Measurements from ENCODE around the gene PTPRM.
"Not testable (repeated sequence)": the region's sequence is repeated elsewhere in the genome, so short reads cannot be mapped to it uniquely, and the experiment has no call there.

PTPRM gene

GRCh38 chr18:8018701-8019331 lies 451.7 kb downstream of the PTPRM start:
- DNase-seq: no peak

- DNase-seq: no peak
Measured at GRCh38 chr18:8019600-8019999, 452.5 kb downstream of the PTPRM start.

DNA sequence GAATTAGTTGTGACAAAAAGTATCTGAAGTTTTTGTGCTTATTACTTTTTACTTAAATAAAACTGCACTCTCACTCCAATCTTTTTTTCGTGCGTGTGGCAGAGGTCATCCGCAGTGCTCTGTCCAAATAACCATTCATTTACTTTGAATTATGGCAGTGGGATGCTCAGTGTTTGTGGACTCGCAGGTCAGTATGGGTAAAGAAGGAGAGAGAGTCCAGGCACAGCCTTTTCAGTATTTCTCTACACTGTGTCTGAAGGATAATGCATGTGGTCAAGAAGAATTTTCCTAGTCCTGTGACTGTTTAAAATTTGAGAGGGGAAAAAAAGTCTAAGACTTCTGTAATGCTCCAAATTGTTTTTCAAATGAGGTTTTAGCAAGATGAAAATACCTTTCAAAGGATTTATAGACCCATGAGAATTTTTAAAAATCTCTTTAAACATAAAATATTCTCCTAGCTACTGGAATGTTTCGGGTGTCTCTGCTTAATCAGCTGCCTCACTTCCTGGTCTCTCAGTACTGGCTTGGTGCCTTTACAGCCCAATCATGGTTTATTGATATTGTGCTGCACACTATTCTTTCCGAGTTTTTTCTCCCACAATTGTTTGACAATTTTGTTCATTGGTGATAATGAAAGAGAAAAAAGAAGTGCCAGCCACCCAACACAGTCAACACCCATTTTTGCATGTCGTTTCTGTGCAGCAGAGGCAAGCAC lies 453.2 kb downstream of the PTPRM start:
- DNase-seq: no peak

DNA sequence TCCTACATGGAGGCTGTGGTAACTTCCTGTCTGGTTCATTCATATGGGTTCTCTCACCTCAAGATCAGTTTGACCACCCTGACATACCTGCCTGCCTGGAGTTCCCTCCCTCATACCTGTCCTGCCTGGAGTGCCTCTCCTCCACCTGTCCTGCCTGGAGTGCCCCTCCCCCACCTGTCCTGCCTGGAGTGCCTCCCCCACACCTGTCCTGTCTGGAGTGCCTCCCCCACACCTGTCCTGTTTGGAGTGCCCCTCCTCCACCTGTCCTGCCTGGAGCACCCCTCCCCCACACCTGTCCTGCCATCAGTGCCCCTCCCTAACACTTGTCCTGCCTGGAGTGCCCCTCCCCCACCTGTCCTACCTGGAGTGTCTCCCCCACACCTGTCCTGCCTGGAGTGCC lies 461.9 kb downstream of the PTPRM start:
- no peak for DNase-seq

DNA sequence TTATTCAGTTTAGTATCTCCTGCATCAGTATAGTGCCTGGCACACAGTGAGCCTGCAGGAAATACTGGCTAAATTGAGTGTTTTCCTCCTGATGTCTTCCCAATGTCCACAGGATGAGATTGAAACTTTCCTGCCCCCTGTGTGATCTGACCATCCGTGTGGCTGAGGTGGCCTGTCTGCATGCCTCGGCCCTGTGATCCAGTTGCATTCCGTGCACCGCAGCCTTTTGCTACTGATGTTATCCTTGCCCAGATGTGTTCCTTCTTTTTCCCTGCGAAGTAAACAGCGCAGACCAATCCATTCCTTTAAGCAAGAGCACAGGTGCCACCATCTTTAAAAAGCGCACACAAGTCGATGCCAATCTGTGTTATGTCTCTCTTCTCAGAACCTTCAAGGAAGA lies 462.6 kb downstream of the PTPRM start:
- DNase-seq: no peak

DNA sequence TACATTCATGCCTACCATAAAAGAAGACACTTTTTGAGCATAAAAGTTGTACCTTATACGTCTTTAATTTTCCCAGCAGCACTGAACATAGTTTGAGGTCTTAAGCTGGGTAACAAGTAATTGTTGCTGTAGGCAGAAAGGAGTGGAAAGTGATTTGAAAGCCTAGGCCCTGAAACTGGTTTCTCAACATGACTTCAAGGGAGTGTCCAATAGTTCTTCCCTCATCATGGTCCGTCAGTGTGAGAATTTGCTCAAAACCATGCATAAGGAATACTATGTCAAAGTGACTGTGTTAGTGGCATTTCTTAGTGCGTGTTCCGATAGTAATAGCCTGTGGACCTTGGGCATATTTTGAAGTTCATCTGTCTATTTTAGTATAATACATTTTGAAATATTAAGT lies 463.1 kb downstream of the PTPRM start:
- DNase-seq: no peak

DNA sequence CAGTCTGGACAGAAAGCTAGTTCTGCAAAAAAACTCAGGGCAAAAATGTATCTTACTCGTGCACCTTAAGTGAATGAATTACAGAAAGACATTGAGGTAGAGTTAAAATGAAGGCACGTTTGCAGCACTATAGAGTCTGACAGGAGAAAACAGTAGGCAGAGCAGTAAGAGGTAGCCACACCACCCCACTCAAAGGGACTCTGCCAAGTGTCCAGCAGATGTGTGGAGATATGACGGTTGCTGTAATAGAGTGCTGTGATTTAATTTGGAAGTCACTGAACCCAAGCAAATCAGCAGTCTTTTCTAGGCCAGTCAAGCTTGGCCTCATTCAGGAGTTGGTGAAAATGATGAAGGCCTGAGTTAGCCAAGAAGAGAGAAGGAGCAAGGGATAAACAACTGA lies 464.4 kb downstream of the PTPRM start:
- DNase-seq: no peak

DNA sequence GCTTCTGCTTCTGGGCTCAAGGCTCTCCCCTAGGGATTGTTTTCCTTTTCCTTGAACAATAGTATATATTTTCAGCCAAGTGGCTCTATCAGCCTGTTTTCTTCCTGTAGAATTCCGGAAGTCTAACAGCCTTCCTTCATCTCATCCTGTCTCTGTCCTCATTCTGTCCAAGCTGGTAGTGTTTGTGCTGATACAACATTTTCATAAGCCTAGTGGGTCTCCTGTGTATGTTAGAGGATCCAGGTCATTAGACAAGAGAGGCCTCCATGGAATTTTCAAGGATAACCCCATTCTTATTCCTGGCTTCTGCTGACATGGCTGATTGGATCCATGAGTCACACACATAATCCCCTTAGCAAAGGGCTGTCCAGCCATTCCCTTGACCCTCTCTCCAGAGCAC lies 467.6 kb downstream of the PTPRM start:
- DNase-seq: no peak

- DNase-seq: no peak
Measured at GRCh38 chr18:8036551-8036950, 469.4 kb downstream of the PTPRM start.

DNA sequence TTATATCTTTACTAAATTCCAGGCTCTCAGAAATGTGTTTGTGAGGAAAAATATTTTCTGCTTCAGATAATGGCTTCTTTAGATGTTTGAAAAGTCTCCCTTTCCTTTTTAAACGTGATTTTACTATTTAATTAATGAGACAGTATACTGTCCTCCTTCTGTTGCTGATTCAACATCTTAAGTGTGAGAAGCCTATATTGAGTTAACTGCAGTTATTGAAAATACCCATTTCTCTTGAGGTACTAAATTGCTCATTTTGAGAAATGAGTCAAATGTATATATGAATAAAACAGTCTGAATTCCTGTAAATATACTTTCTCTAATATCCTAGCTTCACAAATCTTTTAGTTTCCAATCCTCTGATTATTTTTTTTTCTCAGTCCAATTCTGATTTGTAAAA lies 470.2 kb downstream of the PTPRM start:
- DNase-seq: no peak

- no peak for DNase-seq
Measured at GRCh38 chr18:8040021-8040420, 472.9 kb downstream of the PTPRM start.

- DNase-seq: no peak
Measured at GRCh38 chr18:8041526-8042111, 474.5 kb downstream of the PTPRM start.

- DNase-seq: no peak
Measured at GRCh38 chr18:8044004-8044403, 476.9 kb downstream of the PTPRM start.

DNA sequence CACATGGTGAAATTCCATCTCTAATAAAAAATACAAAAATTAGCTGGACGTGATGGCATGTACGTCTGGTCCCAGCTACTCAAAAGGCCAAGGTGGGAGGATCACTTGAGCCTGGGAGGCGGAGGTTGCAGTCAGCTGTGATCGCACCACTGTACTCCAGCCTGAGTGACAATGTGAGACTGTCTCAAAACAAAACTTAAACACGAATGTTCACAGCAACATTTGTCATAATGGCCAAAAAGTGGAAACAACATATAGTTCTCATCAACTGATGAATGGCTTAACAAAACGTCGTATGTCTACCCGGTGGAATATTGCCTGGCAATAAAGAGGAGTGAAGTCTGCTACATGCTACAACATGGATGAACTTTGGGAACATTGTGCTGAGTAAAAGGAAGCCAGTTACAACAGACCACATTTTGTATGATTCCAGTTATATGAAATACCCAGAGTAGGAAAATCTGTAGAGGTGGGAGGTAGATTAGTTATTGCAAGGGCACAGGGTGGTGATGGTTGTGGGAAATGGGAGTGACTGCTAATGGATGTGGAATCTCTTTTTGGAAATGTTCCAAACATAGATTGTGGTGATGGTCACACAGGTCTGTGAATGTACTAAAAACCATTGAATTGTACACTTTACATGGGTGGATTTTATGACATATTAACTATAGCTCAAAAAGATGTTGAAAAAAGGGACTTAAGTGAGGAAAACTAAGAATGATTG lies 478.2 kb downstream of the PTPRM start:
- no peak for DNase-seq

DNA sequence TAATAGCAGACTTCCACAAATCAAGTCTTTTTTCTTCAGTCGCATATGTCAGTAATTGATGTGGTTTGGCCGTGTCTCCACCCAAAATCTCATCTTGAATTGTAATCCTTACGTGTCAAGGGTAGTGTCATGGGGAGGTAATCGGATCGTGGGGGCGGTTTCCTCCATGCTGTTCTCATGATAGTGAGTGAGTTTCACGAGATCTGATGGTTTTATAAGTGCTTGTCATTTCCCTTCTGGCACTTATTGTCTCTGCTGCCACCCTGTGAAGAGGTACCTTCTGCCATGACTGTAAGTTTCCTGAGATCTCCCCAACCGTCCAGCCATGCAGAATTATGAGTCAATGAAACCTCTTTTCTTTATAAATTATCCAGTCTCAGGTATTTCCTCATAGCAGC lies 478.8 kb downstream of the PTPRM start:
- peak; percentile 30 for DNase-seq

DNA sequence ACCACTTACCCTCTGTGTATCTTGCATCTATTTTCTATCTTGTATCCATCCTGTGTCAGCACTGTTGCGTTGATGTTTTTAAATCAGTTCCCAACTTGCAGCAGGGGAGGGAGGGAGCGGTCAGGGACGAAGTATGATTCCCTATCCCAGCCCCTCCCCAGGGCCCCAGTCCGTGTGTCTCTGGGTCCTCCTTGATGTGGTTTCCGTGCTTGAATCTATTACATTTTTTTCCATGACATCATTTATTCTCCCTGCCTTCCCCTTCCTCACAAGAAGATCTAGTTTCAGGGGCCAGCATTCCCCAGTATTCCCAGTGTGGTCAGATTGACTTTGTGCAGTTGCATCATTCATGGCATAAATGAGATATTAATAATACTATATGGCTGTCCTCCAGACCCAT lies 479.3 kb downstream of the PTPRM start:
- DNase-seq: no peak

DNA sequence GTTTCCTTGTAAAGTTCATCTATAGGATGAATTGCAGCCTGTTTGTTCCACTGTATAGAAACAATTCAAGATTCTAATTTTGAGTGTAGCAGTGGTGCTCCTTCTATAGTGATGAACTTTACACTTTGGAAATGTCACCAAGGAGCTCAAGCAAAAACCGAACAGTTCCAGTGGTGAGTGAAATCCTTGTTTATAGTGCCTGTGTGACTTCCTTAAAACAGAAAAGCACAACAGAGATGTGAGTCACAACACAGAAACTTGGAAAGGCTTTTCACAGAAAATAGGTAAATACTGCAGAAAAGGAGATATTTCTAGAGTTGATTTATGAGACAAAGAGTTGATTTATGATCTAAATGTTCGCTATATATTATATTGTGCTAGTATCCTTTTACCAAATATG lies 482.0 kb downstream of the PTPRM start:
- DNase-seq: no peak

- no peak for DNase-seq
Measured at GRCh38 chr18:8050616-8051329, 483.7 kb downstream of the PTPRM start.

GRCh38 chr18:8051453-8051852 lies 484.3 kb downstream of the PTPRM start:
- no peak for DNase-seq

GRCh38 chr18:8052237-8052701 lies 485.2 kb downstream of the PTPRM start:
- no peak for DNase-seq

DNA sequence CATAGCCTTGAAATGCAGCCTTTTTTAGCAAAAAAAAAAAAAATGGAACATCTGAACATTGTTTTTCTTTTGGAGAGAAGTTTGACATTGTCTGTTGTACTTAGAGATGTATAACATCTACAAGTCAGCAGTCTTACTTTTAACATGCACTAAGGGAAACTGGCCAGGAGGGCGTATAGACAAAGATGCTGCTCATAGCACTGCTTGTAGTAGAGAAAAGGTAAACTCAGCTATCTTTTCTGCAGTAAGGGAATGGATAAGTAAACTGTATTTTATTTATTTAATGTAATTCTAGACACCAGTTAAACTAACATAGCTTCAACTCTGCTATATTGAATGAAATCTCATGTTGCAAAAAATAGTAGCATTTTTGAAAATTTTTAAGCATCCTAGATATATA lies 489.6 kb downstream of the PTPRM start:
- no peak for DNase-seq

- DNase-seq: not testable (repeated sequence)
Measured at GRCh38 chr18:8063152-8063551, 496.0 kb downstream of the PTPRM start.

DNA sequence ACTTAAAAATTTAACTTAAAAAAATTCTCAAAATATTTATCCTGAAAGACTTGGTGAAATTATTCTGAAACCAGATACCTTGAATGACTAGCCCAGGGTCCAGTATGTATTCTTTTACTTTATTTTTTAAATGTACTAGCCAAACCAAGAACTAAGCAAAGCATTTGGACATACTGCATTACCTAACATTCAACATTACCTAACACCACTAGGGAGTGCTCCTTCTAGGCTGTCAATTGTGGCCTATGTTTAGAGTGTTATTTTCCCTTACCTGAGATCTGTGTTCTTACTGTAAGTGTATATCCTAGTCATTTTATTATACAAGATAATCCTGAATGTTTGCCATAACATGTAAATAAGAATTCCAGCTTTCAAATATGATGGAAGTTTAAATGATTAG lies 496.6 kb downstream of the PTPRM start:
- DNase-seq: no peak
